GM18502 (cell line): ENCODE results near the gene IKZF3.
A peak's percentile ranks its signal among the peaks of the same experiment; 100 is the strongest.
"Not testable (repeated sequence)": the region's sequence is repeated elsewhere in the genome, so short reads cannot be mapped to it uniquely, and the experiment has no call there.

Source experiments
- ATAC-seq: cut with Tn5 transposase; IDR thresholded peaks from one replicate; pipeline ENCODE4 v1.9.1; 2021; ENCODE audit warnings: mild to moderate bottlenecking; ENCODE audit not compliant: unreplicated experiment, poor library complexity

IKZF3 gene

GRCh38 chr17:39761861-39762496, 102.1 kb downstream of the IKZF3 start:
- no peak for ATAC-seq

GRCh38 chr17:39759204-39759603, 104.9 kb downstream of the IKZF3 start:
- ATAC-seq: no peak

DNA sequence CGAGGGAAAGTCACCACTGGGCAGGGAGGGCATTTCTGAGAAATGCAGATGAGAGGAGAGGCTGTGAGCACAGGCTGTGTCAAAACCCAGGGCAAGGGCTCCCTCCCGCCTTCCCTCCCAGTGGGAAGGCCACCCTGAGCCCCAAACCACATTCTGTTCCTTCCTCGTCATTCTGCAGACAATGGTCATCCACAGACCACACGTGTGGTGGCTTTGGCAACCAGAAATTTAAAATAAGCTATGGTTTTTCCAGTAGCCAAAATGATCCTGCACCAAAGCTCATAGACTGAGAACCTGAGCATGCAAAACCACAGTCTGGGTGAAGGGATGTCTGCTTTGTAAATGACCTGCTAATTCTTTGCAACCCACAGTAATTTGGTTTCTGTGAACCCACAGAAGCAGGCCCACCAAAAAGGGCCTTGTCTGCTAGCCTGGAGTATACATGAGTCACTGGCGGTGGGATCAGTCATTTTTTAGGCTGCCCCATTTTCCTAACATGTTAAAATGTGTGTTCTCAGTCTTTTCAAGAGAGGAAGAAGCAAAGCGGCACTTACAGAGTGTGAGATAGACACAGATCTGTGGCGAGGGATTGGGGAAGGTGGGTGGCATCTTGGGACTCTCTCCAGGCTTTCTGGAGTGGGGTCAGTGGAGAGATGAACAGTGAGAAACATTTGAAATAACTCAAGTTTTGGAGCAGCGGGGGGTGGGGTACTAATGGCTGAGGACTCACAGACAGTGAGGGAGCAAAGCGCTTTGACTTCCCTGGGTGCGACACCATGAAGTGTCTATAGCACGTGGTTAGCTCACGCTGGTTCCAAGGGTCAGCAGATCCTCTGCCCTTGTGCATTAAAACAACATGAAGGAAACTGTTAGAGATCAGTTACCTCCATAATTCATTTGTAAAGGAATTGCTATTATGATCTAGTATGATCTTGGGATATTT, 105.9 kb downstream of the IKZF3 start:
- ATAC-seq: no peak

DNA sequence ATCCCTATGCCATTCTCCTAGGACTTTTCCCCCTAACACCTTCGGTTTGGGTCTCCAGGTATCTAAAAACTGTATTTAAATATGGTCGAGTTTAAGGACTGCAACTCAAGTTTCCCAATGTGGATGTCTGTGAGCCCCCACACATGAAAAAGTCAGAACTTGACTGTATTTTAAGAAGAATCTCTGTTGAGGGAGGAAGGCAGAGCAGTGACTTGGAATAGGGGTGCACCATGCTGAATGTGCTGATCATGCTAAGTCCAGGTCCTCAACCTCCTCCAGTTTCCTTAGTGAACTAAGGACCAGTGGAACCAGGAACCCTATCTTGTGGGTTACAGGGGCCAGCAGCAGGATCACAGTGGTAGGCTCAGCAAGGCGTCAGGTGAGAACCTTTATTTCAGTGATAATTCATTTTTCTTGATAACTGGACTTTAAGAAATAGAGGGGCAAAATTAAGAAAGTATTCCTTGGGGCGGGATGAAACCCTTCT, 106.9 kb downstream of the IKZF3 start:
- no peak for ATAC-seq

- ATAC-seq: no peak
Measured at GRCh38 chr17:39756380-39757079, 107.6 kb downstream of the IKZF3 start.

- ATAC-seq: peak; percentile 14
Measured at GRCh38 chr17:39755554-39756379, 108.3 kb downstream of the IKZF3 start.

- no peak for ATAC-seq
Measured at GRCh38 chr17:39754958-39755553, 109.1 kb downstream of the IKZF3 start.

DNA sequence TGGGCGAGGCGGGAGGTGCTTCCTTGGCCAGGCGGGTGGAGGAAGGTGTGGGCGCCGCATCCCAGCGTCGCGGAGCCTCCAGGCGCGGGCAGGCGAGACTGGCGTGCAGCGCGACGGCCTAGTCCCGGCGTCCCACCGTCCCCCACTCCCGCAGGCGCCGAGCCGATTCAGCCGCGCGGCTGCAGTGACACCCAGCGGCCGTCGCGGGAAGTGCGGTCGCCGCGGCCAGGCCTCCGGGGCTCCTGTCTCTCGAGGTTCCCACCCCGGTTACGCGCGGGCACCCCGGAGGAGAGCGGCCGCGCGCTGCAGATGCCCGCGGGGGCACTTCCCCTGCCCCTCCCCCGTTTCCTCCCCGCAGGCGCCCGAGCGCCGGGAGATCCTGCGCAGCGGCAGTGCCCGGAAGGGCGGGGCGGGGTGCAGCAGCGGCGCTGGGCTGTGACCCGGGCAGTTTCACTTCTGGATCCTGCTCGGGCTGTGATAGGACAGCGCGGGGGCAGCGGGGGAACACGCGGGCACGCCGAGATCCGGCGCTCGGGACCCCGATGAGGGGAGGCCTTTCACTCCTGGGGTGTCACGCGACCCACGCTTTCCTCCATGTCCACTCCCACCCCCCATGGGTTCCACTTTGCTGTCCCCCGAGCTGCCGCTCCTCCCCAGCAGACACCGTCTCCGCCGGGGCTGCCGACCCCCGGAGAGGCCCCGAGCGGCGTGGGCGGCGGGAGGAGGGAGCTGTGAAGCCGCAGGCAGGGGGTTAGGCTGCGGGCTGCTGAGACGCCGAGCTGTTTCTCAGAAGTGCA, 109.8 kb downstream of the IKZF3 start:
- peak; percentile 61 for ATAC-seq

- peak; percentile 27 for ATAC-seq
Measured at GRCh38 chr17:39753514-39754160, 110.5 kb downstream of the IKZF3 start.

DNA sequence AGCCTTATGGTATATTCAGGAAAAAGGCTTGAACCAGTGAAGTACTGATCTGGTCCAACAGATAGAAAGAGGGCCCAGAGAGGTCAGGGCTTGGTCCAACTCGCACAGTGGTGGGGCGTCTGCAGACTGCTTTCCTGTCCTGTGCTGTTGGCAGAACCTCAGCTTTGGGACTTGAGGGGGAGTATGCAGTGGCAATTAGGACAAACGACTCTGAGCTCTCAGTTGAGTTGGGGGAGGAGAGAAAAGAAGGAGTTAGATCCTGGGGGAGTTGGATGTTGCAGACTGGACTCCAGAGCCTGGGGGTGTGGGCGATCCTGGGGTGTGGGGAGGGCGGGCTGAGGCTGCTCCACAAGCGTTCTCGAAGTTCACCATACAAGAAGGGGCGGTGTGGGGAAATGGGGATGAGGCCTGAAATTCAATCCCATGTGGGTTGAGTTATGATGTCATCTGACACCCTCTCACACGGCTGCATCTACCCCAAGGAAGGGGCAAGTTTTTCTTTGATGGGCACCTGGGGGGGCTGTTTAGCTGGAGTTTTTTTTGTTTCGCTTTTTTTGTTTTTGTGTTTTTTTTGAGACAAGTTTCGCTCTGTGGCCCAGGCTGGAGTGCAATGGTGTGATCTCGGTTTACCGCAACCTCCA, 111.8 kb downstream of the IKZF3 start:
- no peak for ATAC-seq

DNA sequence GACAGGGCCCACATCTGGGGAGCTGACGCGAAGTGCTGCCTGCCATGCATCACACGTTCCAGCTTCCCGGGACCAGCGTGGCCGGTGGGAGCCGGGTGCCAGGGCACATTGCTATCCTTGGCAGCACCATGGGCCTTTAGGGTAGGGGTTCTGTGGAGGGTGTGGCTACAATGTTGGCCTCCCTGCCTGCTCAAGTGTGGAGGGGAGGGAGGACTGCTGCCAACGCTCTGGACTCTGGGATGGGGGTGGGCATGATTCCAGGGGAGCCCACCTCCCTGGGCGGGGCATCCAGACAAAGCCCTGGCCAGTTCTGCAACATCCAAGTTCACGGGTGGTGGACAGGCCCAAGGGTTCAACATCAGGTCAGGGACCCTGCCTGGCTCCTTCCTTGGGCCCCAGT, 112.5 kb downstream of the IKZF3 start:
- no peak for ATAC-seq

- no peak for ATAC-seq
Measured at GRCh38 chr17:39751016-39751543, 113.0 kb downstream of the IKZF3 start.

GRCh38 chr17:39750131-39751015, 113.7 kb downstream of the IKZF3 start:
- no peak for ATAC-seq

DNA sequence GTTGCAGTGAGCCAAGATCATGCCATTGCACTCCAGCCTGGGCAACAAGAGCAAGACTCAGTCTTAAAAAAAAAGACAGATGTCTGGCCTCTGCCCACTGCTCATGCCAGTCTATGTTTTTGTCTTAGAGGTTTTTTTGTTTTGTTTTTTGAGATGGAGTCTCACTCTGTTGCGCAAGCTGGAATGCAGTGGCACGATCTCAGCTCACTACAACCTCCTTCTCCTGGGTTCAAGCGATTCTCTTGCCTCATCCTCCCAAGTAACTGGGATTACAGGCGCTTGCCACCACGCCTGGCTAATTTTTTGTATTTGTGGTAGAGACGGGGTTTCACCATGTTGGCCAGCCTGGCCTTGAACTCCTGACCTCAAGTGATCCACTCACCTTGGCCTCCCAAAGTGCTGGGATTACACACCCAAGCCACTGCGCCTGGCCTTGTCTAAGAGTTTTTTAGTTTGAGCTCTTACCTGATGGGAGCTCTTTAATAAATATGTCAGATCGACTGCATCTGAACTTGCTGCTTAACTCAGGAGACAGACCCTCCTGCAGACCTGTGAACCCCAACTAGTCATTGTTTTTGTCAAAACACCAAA, 115.6 kb downstream of the IKZF3 start:
- not testable (repeated sequence) for ATAC-seq

DNA sequence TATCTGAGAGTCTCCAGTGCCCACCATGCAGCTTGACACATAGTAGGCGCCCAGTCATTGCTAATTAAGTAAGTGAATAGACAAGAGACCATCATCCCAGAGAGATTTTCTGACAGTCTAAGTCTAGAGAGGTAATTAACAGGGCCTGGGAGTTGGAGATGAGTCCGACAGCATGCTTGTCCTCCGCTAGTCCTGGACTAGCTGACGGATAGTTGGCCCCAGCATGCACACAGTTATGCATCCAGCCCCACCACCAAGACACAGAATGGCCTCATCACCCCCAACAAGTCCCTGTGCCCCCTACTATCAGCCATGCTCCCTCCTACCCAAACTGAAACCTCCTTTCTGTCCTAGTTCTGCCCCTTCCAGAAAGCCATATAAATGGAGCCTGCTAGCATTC, 116.4 kb downstream of the IKZF3 start:
- no peak for ATAC-seq

- ATAC-seq: no peak
Measured at GRCh38 chr17:39746145-39746461, 118.0 kb downstream of the IKZF3 start.
